OCI-LY3 (cell line): Measurements from ENCODE around the gene UQCRC1.

Experiments used
- EZH2phosphoT487 ChIP-seq: fragments of 200-600 bp; shearing (Covaris generic); IDR thresholded peaks from 2 replicates; pipeline ENCODE4 v1.6.1; 2018; ENCODE audit warnings: antibody characterized with exemption, mixed run types, low read depth
- TF ChIP-seq, protein P1 (sequence below): fragments of 200-600, 300-600 bp; sonication (generic); IDR thresholded peaks from 2 replicates; pipeline ENCODE4 v1.5.1; 2014; ENCODE audit warnings: antibody characterized with exemption, low read length, low read depth

DNA sequence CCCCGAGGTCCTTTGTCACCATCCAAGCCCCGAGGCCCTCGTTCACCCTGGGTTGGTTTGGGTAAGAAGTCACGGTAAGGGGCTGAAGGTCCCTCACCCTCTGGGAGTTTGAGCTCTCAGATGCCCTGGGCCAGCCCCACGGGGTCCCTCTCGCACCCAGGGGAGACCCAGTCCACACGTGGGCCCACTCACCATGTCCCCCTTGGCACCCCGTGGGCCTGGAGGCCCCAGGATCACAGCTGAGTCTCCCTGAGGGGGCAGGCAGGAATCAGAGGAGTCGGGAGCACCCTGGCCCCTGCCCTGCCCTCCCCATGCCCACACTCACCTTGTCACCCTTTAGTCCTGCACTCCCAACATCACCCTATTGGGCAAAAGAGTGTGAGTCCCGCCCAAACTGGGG is 40.0 kb downstream of the UQCRC1 start:
- TF ChIP-seq, protein P1, sequence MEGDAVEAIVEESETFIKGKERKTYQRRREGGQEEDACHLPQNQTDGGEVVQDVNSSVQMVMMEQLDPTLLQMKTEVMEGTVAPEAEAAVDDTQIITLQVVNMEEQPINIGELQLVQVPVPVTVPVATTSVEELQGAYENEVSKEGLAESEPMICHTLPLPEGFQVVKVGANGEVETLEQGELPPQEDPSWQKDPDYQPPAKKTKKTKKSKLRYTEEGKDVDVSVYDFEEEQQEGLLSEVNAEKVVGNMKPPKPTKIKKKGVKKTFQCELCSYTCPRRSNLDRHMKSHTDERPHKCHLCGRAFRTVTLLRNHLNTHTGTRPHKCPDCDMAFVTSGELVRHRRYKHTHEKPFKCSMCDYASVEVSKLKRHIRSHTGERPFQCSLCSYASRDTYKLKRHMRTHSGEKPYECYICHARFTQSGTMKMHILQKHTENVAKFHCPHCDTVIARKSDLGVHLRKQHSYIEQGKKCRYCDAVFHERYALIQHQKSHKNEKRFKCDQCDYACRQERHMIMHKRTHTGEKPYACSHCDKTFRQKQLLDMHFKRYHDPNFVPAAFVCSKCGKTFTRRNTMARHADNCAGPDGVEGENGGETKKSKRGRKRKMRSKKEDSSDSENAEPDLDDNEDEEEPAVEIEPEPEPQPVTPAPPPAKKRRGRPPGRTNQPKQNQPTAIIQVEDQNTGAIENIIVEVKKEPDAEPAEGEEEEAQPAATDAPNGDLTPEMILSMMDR, result no peak
- TF ChIP-seq EZH2phosphoT487, result no peak
